Bronchial smooth muscle cell (primary cell): ENCODE measurements around the gene NPPA. TPM values are rescaled to one million over a fixed set of nuclear protein-coding genes. Genes with fewer than 3 reads are reported as not detected.

ENCODE experiments used
- total RNA-seq: library from RNA; depleted of rRNA; stranded (reverse); fragments of >200 nt; gene quantifications from 2 replicates; pipeline ENCODE4 v1.2.1, GENCODE V29; 2014

Gene NPPA
- not detected in 2 replicates for total RNA-seq

DNA sequence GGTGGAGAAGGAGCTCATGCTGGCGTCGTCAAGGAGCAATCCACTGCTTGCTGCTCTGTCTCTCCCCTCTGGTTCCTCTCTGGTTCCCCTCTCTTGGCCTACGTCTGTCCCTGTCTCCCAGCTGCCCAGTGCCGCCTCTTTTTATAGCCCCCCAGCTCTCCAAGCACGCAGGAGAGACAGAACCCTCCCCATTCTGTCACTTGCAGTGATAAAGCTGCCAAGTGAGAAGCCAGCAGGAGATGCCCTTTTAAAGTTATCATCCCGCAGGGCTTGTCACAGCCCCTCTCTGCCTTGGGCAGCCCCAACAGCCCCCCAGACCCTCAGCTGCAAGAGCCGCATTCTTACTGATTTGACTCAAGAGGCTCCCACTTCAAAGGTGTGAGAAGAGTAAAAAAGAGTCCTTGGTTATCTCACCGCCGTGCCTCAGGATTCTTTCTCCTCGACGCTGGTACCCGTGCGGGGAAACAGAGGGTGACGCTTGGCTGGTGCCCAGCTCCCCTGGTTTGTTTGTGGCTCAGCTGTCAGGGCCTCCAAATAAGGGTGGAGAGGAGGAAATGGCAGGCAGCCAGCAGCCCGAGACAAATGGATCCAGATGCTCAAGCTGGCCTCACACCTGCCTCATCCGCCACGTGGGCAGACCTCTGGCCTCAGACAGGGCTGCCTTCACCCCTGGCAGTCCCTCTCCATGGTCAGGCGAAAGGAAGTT is at the start of gene NPPA:
Gene NPPA, minus strand, starts transcription at position 117 of the 706 bp plus-strand sequence. Its CDS starts 99 bp downstream, at position 18.

DNA sequence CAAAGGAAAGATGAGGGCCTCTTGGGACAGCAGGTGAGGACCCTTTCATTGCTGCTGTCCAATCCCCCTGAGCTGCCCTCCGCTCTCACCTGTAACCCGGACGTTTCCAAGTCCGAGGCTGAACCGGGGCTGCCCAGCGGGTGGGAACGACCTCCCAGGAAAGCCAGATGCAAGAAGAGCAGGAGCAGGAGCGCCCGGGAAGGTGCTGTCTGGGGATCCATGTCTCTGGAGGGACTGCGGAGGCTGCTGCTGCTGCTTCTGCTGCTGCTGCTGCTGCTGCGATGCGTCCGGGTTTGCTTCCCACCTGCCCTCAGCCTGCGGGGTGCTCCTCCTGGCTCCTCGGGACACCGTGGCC is 11.0 kb upstream of the NPPA start, which contains the start of gene NPPB:
Gene NPPB, minus strand, starts transcription at position 333 of the 355 bp plus-strand sequence. Its CDS starts 112 bp downstream, at position 221.

DNA sequence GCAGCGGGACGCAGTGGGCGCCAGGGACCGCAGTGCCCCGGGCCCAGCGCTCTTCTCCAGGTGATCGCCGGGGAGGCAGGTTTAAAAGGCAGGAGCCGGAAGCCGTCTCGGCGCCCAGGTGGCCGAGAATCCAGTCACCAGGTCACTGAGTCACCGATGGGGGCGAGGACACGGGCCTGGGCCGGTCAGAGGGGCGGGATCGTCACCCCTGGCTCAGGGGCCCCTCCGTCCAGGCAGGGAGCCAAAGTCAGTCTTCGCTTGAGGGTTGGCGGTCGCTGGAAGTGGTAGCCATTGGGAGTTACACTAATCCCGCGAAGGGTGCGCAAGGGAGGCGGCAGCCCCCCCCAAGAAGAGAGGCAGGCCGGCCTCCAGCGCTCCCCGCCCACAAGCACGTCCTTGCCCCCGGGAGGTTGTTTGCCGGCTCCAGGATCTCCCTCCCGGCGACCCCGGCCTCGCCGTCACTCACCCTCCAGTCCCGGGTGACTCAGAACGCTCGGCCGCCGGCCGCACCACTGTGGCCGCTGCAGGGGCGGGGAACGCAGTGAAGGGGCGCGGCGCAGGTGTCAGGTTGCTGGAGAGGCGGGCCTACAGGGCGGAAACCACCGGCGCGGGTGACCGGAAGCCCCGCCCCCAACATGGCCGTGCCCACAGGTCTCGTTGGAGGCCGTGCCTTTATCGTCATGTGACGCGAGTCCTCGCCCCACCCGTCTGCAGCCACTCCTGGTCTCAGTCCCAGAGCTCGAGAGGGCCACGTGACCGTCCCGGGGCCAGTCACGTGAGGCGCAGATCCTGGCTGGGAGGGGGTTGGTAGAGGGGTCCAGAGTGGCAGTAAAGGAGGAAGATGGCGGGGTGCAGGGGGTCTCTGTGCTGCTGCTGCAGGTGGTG is 41.9 kb downstream of the NPPA start, which contains the start of the genes CLCN6 and MTHFR:
Gene CLCN6, plus strand, starts transcription at position 770 of the 885 bp plus-strand sequence. Its CDS starts 72 bp downstream, at position 842.
Gene MTHFR, minus strand, starts transcription at position 543 of the 885 bp plus-strand sequence. CDS start 2,848 bp downstream, outside the sequence.

Other genes starting within 250 kb of the NPPA start
- gene FBXO2, start 193.4 kb downstream of the NPPA start, total RNA-seq, result 5.2 and 7.3 TPM in 2 replicates
- gene FBXO44, start 192.9 kb downstream of the NPPA start, total RNA-seq, result 12.1 and 17.2 TPM in 2 replicates
- gene FBXO6, start 183.6 kb downstream of the NPPA start, total RNA-seq, result 5.5 and 7.0 TPM in 2 replicates
- 29.0 and 33.6 TPM in 2 replicates for gene MAD2L2, start 166.6 kb downstream of the NPPA start, total RNA-seq
- gene DRAXIN, start 156.1 kb downstream of the NPPA start, total RNA-seq, result 0.16 and 0.26 TPM in 2 replicates
- 33.1 and 39.2 TPM in 2 replicates for gene AGTRAP, start 111.6 kb downstream of the NPPA start, total RNA-seq
- 0.63 and 1.3 TPM in 2 replicates for gene C1orf167, start 85.6 kb downstream of the NPPA start, total RNA-seq
- 49.2 and 75.0 TPM in 2 replicates for gene MTHFR, start 41.8 kb downstream of the NPPA start, total RNA-seq
- 10.0 and 11.0 TPM in 2 replicates for gene CLCN6, start 41.6 kb downstream of the NPPA start, total RNA-seq
- not detected in 2 replicates for gene NPPB, start 11.2 kb upstream of the NPPA start, total RNA-seq
- gene KIAA2013, start 78.6 kb upstream of the NPPA start, total RNA-seq, result 31.3 and 34.5 TPM in 2 replicates
- gene PLOD1, start 86.9 kb upstream of the NPPA start, total RNA-seq, result 209 and 243 TPM in 2 replicates
- gene MFN2, start 132.7 kb upstream of the NPPA start, total RNA-seq, result 41.5 and 52.5 TPM in 2 replicates
- gene MIIP, start 171.7 kb upstream of the NPPA start, total RNA-seq, result 15.1 and 19.9 TPM in 2 replicates
- gene TNFRSF8, start 215.5 kb upstream of the NPPA start, total RNA-seq, result 0.16 TPM in 1 of 2 replicates, not detected in the other